H1 (cell line): Measurements from ENCODE around the gene PPP2R2C. TPM values are rescaled to one million over a fixed set of nuclear protein-coding genes. Genes with fewer than 3 reads are reported as not detected.

Source experiments
- CTCF ChIA-PET: fragments of 300-600 bp; sonication (Branson Sonifier 250); formaldehyde crosslinking; loops from one replicate; lab custom pipeline; 2021; ENCODE audit not compliant: partially characterized antibody; lab: Charles Lee
- POLR2A ChIA-PET: fragments of 300-600 bp; sonication (Branson Sonifier 250); formaldehyde crosslinking; loops from one replicate; lab custom pipeline; 2021; ENCODE audit warnings: inconsistent platforms; ENCODE audit not compliant: partially characterized antibody; lab: Charles Lee
- DNase-seq, 2 experiments: peaks; one replicate each; pipeline versions ENCODE4 v3.0.0 to v3.0.0-alpha.2; 2010 to 2022; ENCODE audit warnings: low spot score in 2 of 2, low read depth in 1 of 2, mixed read lengths in 1 of 2
- FAIRE-seq: peaks from 2 replicates; lab custom pipeline; 2011; peaks lifted over from hg19 to GRCh38; lab: Jason Lieb, UNC
- H2AFZ ChIP-seq: 2 replicates; pipeline ENCODE4 v1.8.1; 2012; ENCODE audit warnings: low read length, inconsistent platforms
- H2AK5ac ChIP-seq: 2 replicates; pipeline ENCODE4 v1.6.1; 2013; ENCODE audit warnings: low read depth, low read length
- H2BK120ac ChIP-seq: replicated peaks from 2 replicates; pipeline ENCODE3; 2013; ENCODE audit warnings: low read depth, low read length, inconsistent platforms
- H2BK12ac ChIP-seq: 2 replicates; pipeline ENCODE4 v1.6.1; 2013; ENCODE audit warnings: low read depth, low read length
- H2BK15ac ChIP-seq: 2 replicates; pipeline ENCODE4 v1.6.1; 2013; ENCODE audit warnings: low read length
- H2BK20ac ChIP-seq: 2 replicates; pipeline ENCODE4 v1.6.1; 2013; ENCODE audit warnings: low read length
- H2BK5ac ChIP-seq: 2 replicates; pipeline ENCODE4 v1.6.1; 2013; ENCODE audit warnings: low read depth, low read length
- H3K14ac ChIP-seq: 2 replicates; pipeline ENCODE4 v1.6.1; 2013; ENCODE audit warnings: inconsistent platforms; ENCODE audit not compliant: insufficient read length
- H3K18ac ChIP-seq: 2 replicates; pipeline ENCODE4 v1.6.1; 2013; ENCODE audit warnings: low read length; ENCODE audit errors: extremely low read depth
- H3K23ac ChIP-seq: 2 replicates; pipeline ENCODE4 v1.6.1; 2013; ENCODE audit warnings: inconsistent platforms; ENCODE audit not compliant: insufficient read length
- H3K23me2 ChIP-seq: 2 replicates; pipeline ENCODE4 v1.6.1; 2013; ENCODE audit warnings: low read depth, low read length
- H3K27ac ChIP-seq: 2 replicates; pipeline ENCODE4 v1.6.1; 2011; ENCODE audit warnings: low read depth, low read length, inconsistent platforms
- H3K27me3 ChIP-seq, 4 experiments: replicated peaks in 1 of 4; 1 replicate in 1 of 4; 2 replicates in 3 of 4; pipeline versions ENCODE4 v1.6.1 to v1.8.1; 2011 to 2013; ENCODE audit warnings: low read length in 3 of 4, mild to moderate bottlenecking in 3 of 4, inconsistent platforms in 2 of 4, mixed read lengths in 2 of 4, moderate library complexity in 1 of 4; ENCODE audit not compliant: control insufficient read depth in 3 of 4, insufficient read depth in 3 of 4; ENCODE audit errors: extremely low read depth in 1 of 4
- H3K36me3 ChIP-seq, 4 experiments: 2 replicates each; pipeline versions ENCODE4 v1.6.1 to v1.8.1; 2011 to 2013; ENCODE audit warnings: mild to moderate bottlenecking in 4 of 4, low read length in 3 of 4, moderate library complexity in 2 of 4, control low read depth in 1 of 4, inconsistent platforms in 1 of 4; ENCODE audit not compliant: insufficient read depth in 4 of 4, control insufficient read depth in 2 of 4
- H3K4ac ChIP-seq: replicated peaks from 2 replicates; pipeline ENCODE3; 2013; ENCODE audit warnings: low read length, low read depth, mixed read lengths, inconsistent platforms; ENCODE audit not compliant: insufficient read length
- H3K4me1 ChIP-seq, 4 experiments: replicated peaks in 1 of 4; 1 replicate in 1 of 4; 2 replicates in 3 of 4; pipeline versions ENCODE4 v1.6.1 to v1.8.1; 2011 to 2013; ENCODE audit warnings: low read length in 3 of 4, inconsistent platforms in 2 of 4, mixed read lengths in 1 of 4; ENCODE audit not compliant: insufficient read depth in 4 of 4, control insufficient read depth in 3 of 4
- H3K4me2 ChIP-seq, 2 experiments: 2 replicates each; pipeline versions ENCODE4 v1.6.1 to v1.8.1; 2011 to 2013; ENCODE audit warnings: low read depth in 2 of 2, low read length in 2 of 2, control low read depth in 1 of 2, inconsistent platforms in 1 of 2, mild to moderate bottlenecking in 1 of 2; ENCODE audit not compliant: insufficient read depth in 1 of 2
- H3K4me3 ChIP-seq, 4 experiments: fragments of 200-600, 300-600 bp in 1 of 4; sonication (generic), shearing (Covaris generic), sonication (Bioruptor Twin) in 1 of 4; 2 replicates each; pipeline versions ENCODE4 v1.5.1 to v1.8.1; 2011 to 2016; ENCODE audit warnings: low read length in 4 of 4, low read depth in 3 of 4, control low read depth in 2 of 4, inconsistent platforms in 2 of 4, mild to moderate bottlenecking in 2 of 4, mixed read lengths in 1 of 4, moderate library complexity in 1 of 4; ENCODE audit not compliant: insufficient read depth in 2 of 4; ENCODE audit errors: extremely low read depth in 1 of 4
- H3K56ac ChIP-seq: replicated peaks from 2 replicates; pipeline ENCODE3; 2013; ENCODE audit warnings: low read depth, mild to moderate bottlenecking, mixed read lengths, low read length, inconsistent platforms; ENCODE audit not compliant: insufficient read length
- H3K79me1 ChIP-seq: 2 replicates; pipeline ENCODE4 v1.6.1; 2013; ENCODE audit warnings: low read depth, low read length, control low read depth
- H3K79me2 ChIP-seq, 2 experiments: 2 replicates each; pipeline versions ENCODE4 v1.6.1 to v1.8.1; 2012 to 2013; ENCODE audit warnings: low read length in 2 of 2, mild to moderate bottlenecking in 2 of 2, inconsistent platforms in 1 of 2; ENCODE audit not compliant: insufficient read depth in 2 of 2, control insufficient read depth in 1 of 2
- H3K9ac ChIP-seq, 4 experiments: replicated peaks in 1 of 4; 1 replicate in 1 of 4; 2 replicates in 3 of 4; pipeline versions ENCODE4 v1.6.1 to v1.8.1; 2011 to 2013; ENCODE audit warnings: low read depth in 3 of 4, low read length in 3 of 4, control low read depth in 2 of 4, mild to moderate bottlenecking in 2 of 4, moderate library complexity in 2 of 4, inconsistent platforms in 1 of 4; ENCODE audit errors: extremely low read depth in 1 of 4
- H3K9me3 ChIP-seq, 2 experiments: 2 replicates each; pipeline versions ENCODE4 v1.6.1 to v1.8.1; 2012 to 2013; ENCODE audit warnings: mild to moderate bottlenecking in 2 of 2, moderate library complexity in 2 of 2, control low read depth in 1 of 2, inconsistent platforms in 1 of 2, low read depth in 1 of 2, low read length in 1 of 2, mixed read lengths in 1 of 2; ENCODE audit not compliant: insufficient read depth in 2 of 2
- H4K20me1 ChIP-seq, 2 experiments: replicated peaks in 1 of 2; 2 replicates each; pipeline versions ENCODE3 to v1.8.1; 2011 to 2013; ENCODE audit warnings: inconsistent platforms in 2 of 2, low read length in 2 of 2, mild to moderate bottlenecking in 1 of 2; ENCODE audit not compliant: insufficient read depth in 2 of 2, control insufficient read depth in 1 of 2
- H4K5ac ChIP-seq: 2 replicates; pipeline ENCODE4 v1.6.1; 2013; ENCODE audit warnings: low read length, low read depth, mixed read lengths, inconsistent platforms; ENCODE audit not compliant: insufficient read length
- H4K8ac ChIP-seq: 2 replicates; pipeline ENCODE4 v1.8.0; 2013; ENCODE audit warnings: mild to moderate bottlenecking, moderate library complexity, low read length, inconsistent platforms; ENCODE audit not compliant: insufficient read depth; ENCODE audit errors: extremely low read depth
- H4K91ac ChIP-seq: replicated peaks from 2 replicates; pipeline ENCODE3; 2013; ENCODE audit warnings: low read length, mixed read lengths, inconsistent platforms; ENCODE audit not compliant: insufficient read length
- ATF2 ChIP-seq: IDR thresholded peaks from 2 replicates; pipeline ENCODE4 v1.6.1; 2012; ENCODE audit warnings: low read length, inconsistent platforms
- EGR1 ChIP-seq: IDR thresholded peaks from 2 replicates; pipeline ENCODE4 v1.6.1; 2011; ENCODE audit warnings: low read depth, low read length, borderline replicate concordance
- FOSL1 ChIP-seq: IDR thresholded peaks from 2 replicates; pipeline ENCODE4 v1.6.1; 2011; ENCODE audit warnings: mild to moderate bottlenecking, low read depth, low read length, moderate library complexity; ENCODE audit not compliant: insufficient read depth
- GTF2F1 ChIP-seq: IDR thresholded peaks from 2 replicates; pipeline ENCODE4 v1.6.1; 2012; ENCODE audit warnings: low read depth, low read length, improper control_type of control experiment, borderline replicate concordance
- HDAC6 ChIP-seq: IDR thresholded peaks from one replicate; pipeline ENCODE4 v1.7.1; 2012; ENCODE audit warnings: low read depth, mild to moderate bottlenecking, inconsistent platforms, low read length, moderate library complexity
- RXRA ChIP-seq: IDR thresholded peaks from 2 replicates; pipeline ENCODE4 v1.6.1; 2011; ENCODE audit warnings: low read depth, mild to moderate bottlenecking, low read length, moderate library complexity; ENCODE audit not compliant: insufficient read depth
- TAF1 ChIP-seq: IDR thresholded peaks from 2 replicates; pipeline ENCODE4 v1.6.1; 2011; ENCODE audit warnings: mild to moderate bottlenecking, low read depth, low read length
- TCF12 ChIP-seq: IDR thresholded peaks from 2 replicates; pipeline ENCODE4 v1.6.1; 2011; ENCODE audit warnings: low read depth, mild to moderate bottlenecking, low read length
- WGBS, 2 experiments: shearing (Covaris generic) in 1 of 2; methylation state at CpG; one replicate each; pipeline versions ENCODE4 v1.1.6 to v1.1.7; 2013 to 2015; ENCODE audit warnings: low lambda C conversion rate in 2 of 2, mixed read lengths in 2 of 2, inconsistent platforms in 1 of 2, low coverage in 1 of 2, missing lambda C conversion rate in 1 of 2; ENCODE audit not compliant: insufficient replicate concordance in 2 of 2, insufficient coverage in 1 of 2, insufficient read length in 1 of 2; ENCODE audit errors: extremely low coverage in 1 of 2, missing lambda C conversion rate in 1 of 2; 5-methylcytosine and 5-hydroxymethylcytosine counted together
- polyA plus RNA-seq, 7 experiments: library from polyadenylated mRNA; depleted of rRNA in 3 of 7; stranded (reverse) in 5 of 7; unstranded in 2 of 7; fragments of >200 nt in 5 of 7; fragments of 200-250 nt in 2 of 7; gene quantifications; 1 replicate in 5 of 7; 2 replicates in 1 of 7; 4 replicates in 1 of 7; pipeline versions ENCODE4 v1.2.1 to v1.2.3, GENCODE V29; 2011 to 2013; ENCODE audit warnings: missing spikeins in 2 of 7, mixed read lengths in 2 of 7
- total RNA-seq: library from RNA; stranded (reverse); fragmentation: NEBNext Ultra II Directional; extraction: Animal tissue kit (Norgen Biotek cat#: 25700); gene quantifications from 2 replicates; pipeline ENCODE4 v1.2.1, GENCODE V29; 2021
- TF ChIP-seq, protein P1 (sequence below): IDR thresholded peaks from 2 replicates; pipeline ENCODE4 v1.6.1; 2012; ENCODE audit warnings: inconsistent platforms

PPP2R2C gene
- total and polyA plus RNA-seq, 2 of the 8 experiments (the other 6 are each of a cell fraction or from before 2014, with no cell fraction given), result 6.4 TPM

DNA sequence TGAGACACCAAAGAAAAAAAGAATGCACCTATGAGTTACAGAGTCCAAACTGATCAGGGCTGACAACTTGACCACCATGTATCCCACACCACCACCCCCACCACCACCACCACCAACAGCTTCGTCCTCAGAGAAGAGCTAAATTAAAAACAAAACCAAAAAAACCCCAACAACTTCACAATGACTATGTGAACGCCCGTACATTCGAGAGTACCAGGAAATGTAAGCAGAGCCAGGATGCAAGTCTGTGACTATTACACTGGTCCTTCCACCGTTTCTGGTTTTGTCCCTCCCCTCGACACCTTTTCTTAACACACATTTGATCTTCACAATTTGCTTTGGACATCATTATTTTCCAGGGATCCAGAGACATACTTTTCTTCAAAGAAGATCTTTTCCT is 151.8 kb downstream of the PPP2R2C start:
- H3K79me2 ChIP-seq, result no peaks in the 10 kb centered on the region
- 95% methylated on average over 6 of the region's 6 CpGs; no CpG with 5 or more reads in 1 of the 2 experiments for WGBS, 2 experiments
- H3K23me2 ChIP-seq, result no peaks in the 10 kb centered on the region
- no peaks in the 10 kb centered on the region for H4K20me1 ChIP-seq
- no peak overlapping the region for H3K4me2 ChIP-seq
- H2AFZ ChIP-seq, result no peak overlapping the region
- CTCF ChIA-PET, result interaction anchor here (1.6 to 22.3 kb wide), 3 partner anchors 10 to 60 kb away, joined by 5 to 908 read pairs (median 38); partner anchors contain the start of gene WFS1
- H4K5ac ChIP-seq, result no peak overlapping the region
- FAIRE-seq, result no peak
- no peak overlapping the region for H3K18ac ChIP-seq
- H3K9ac ChIP-seq, result no peak overlapping the region
- no peak overlapping the region for H3K23ac ChIP-seq
- no peak overlapping the region for H3K4ac ChIP-seq
- H3K9me3 ChIP-seq, result no peaks in the 10 kb centered on the region; a peak in 1 of 4 replicates
- H2BK12ac ChIP-seq, result no peak overlapping the region
- no peak overlapping the region for H4K91ac ChIP-seq
- H3K14ac ChIP-seq, result no peak overlapping the region
- H2BK120ac ChIP-seq, result no peak overlapping the region
- no peaks in the 10 kb centered on the region for H3K36me3 ChIP-seq
- POLR2A ChIA-PET, result no interaction called here
- H3K4me1 ChIP-seq, result peaks cover 0 to 8% (median 3%) of the 10 kb centered on the region in 4 experiments; a peak in 3 of 7 replicates
- DNase-seq, result no peak
- H2BK15ac ChIP-seq, result no peak overlapping the region
- H3K27ac ChIP-seq, result no peak overlapping the region
- no peak overlapping the region for H3K56ac ChIP-seq
- no peak overlapping the region for H4K8ac ChIP-seq
- no peak for TF ChIP-seq FOSL1
- TF ChIP-seq HDAC6, result no peak
- TF ChIP-seq GTF2F1, result no peak
- TF ChIP-seq RXRA, result no peak
- TF ChIP-seq EGR1, result no peak
- TF ChIP-seq TAF1, result no peak
- TF ChIP-seq TCF12, result no peak
- no peak for TF ChIP-seq ATF2
- TF ChIP-seq, protein P1, sequence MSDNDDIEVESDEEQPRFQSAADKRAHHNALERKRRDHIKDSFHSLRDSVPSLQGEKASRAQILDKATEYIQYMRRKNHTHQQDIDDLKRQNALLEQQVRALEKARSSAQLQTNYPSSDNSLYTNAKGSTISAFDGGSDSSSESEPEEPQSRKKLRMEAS, result no peak
- no peaks in the 10 kb centered on the region for H3K79me1 ChIP-seq
- no peak overlapping the region for H2BK20ac ChIP-seq
- no peak overlapping the region for H2BK5ac ChIP-seq
- no peak overlapping the region for H3K4me3 ChIP-seq
- H3K27me3 ChIP-seq, result no peaks in the 10 kb centered on the region
- no peak overlapping the region for H2AK5ac ChIP-seq
